H9 (cell line): ENCODE data around the gene PTER. TPM values are rescaled to one million over a fixed set of nuclear protein-coding genes. Genes with fewer than 3 reads are reported as not detected.

Experiments
- DNase-seq: peaks from one replicate; pipeline ENCODE4 v3.0.0-alpha.2; 2017
- H2AFZ ChIP-seq: one replicate; pipeline ENCODE4 v1.6.1; 2013; ENCODE audit warnings: mild to moderate bottlenecking, low read length, control low read depth, moderate library complexity
- H2AK5ac ChIP-seq: 2 replicates; pipeline ENCODE4 v1.6.1; 2013; ENCODE audit warnings: low read length, control low read depth, mixed read lengths; ENCODE audit not compliant: insufficient read length
- H2BK120ac ChIP-seq: one replicate; pipeline ENCODE4 v1.6.1; 2013; ENCODE audit warnings: low read depth, mild to moderate bottlenecking, low read length, control low read depth, inconsistent platforms; ENCODE audit not compliant: poor library complexity, severe bottlenecking
- H2BK12ac ChIP-seq: 2 replicates; pipeline ENCODE4 v1.6.1; 2013; ENCODE audit warnings: low read length, control low read depth, mixed read lengths, low read depth; ENCODE audit not compliant: insufficient read length
- H2BK15ac ChIP-seq: 2 replicates; pipeline ENCODE4 v1.6.1; 2013; ENCODE audit warnings: low read depth, low read length, control low read depth
- H2BK20ac ChIP-seq: one replicate; pipeline ENCODE4 v1.6.1; 2013; ENCODE audit warnings: low read depth, mild to moderate bottlenecking, low read length, control low read depth, inconsistent platforms; ENCODE audit not compliant: poor library complexity, severe bottlenecking
- H2BK5ac ChIP-seq: 2 replicates; pipeline ENCODE4 v1.6.1; 2013; ENCODE audit warnings: low read length, control low read depth, mixed read lengths; ENCODE audit not compliant: insufficient read length
- H3K14ac ChIP-seq: 2 replicates; pipeline ENCODE4 v1.6.1; 2013; ENCODE audit warnings: low read length, control low read depth; ENCODE audit not compliant: insufficient read depth
- H3K18ac ChIP-seq: 2 replicates; pipeline ENCODE4 v1.6.1; 2013; ENCODE audit warnings: low read depth, mild to moderate bottlenecking, mixed read lengths, low read length, control low read depth; ENCODE audit not compliant: insufficient read length
- H3K23ac ChIP-seq: 2 replicates; pipeline ENCODE4 v1.6.1; 2013; ENCODE audit warnings: low read length, control low read depth, mixed read lengths, low read depth; ENCODE audit not compliant: insufficient read length
- H3K23me2 ChIP-seq: 2 replicates; pipeline ENCODE4 v1.6.1; 2013; ENCODE audit warnings: low read depth, mild to moderate bottlenecking, mixed read lengths, low read length, control low read depth; ENCODE audit not compliant: insufficient read length, poor library complexity, severe bottlenecking
- H3K27ac ChIP-seq: 2 replicates; pipeline ENCODE4 v1.5.1; 2013; ENCODE audit warnings: low read length, control low read depth, mixed read lengths, low read depth; ENCODE audit not compliant: insufficient read length
- H3K27me3 ChIP-seq: 2 replicates; pipeline ENCODE4 v1.6.1; 2013; ENCODE audit warnings: low read length, control low read depth, inconsistent platforms; ENCODE audit not compliant: insufficient read depth
- H3K4ac ChIP-seq: 2 replicates; pipeline ENCODE4 v1.6.1; 2013; ENCODE audit warnings: low read depth, mild to moderate bottlenecking, control low read depth, inconsistent platforms, low read length, moderate library complexity
- H3K4me1 ChIP-seq: 2 replicates; pipeline ENCODE4 v1.6.1; 2013; ENCODE audit warnings: low read length, control low read depth, inconsistent platforms; ENCODE audit not compliant: insufficient read depth
- H3K4me2 ChIP-seq: 2 replicates; pipeline ENCODE4 v1.6.1; 2013; ENCODE audit warnings: low read length, control low read depth, mixed read lengths; ENCODE audit not compliant: insufficient read length, insufficient read depth
- H3K56ac ChIP-seq: 2 replicates; pipeline ENCODE4 v1.6.1; 2013; ENCODE audit warnings: low read depth, mild to moderate bottlenecking, mixed read lengths, low read length, control low read depth; ENCODE audit not compliant: insufficient read length
- H3K79me1 ChIP-seq: 2 replicates; pipeline ENCODE4 v1.6.1; 2013; ENCODE audit warnings: low read depth, mild to moderate bottlenecking, moderate library complexity, low read length, control low read depth, inconsistent platforms; ENCODE audit not compliant: insufficient read depth, poor library complexity, severe bottlenecking
- H3K79me2 ChIP-seq: 2 replicates; pipeline ENCODE4 v1.6.1; 2013; ENCODE audit warnings: low read length, control low read depth, inconsistent platforms; ENCODE audit not compliant: insufficient read depth
- H3K9ac ChIP-seq: 2 replicates; pipeline ENCODE4 v1.6.1; 2013; ENCODE audit warnings: low read length, control low read depth, mixed read lengths; ENCODE audit not compliant: insufficient read length; ENCODE audit errors: extremely low read depth
- H3K9me3 ChIP-seq: one replicate; pipeline ENCODE4 v1.6.1; 2013; ENCODE audit warnings: low read depth, low read length, inconsistent platforms; ENCODE audit not compliant: control insufficient read depth
- H3T11ph ChIP-seq: one replicate; pipeline ENCODE4 v1.6.1; 2013; ENCODE audit warnings: mild to moderate bottlenecking, low read length, control low read depth, inconsistent platforms
- H4K20me1 ChIP-seq: one replicate; pipeline ENCODE4 v1.6.1; 2013; ENCODE audit not compliant: control insufficient read depth, insufficient read length, insufficient read depth
- H4K5ac ChIP-seq: 2 replicates; pipeline ENCODE4 v1.6.1; 2013; ENCODE audit warnings: low read depth, mild to moderate bottlenecking, mixed read lengths, low read length, control low read depth; ENCODE audit not compliant: insufficient read length
- H4K8ac ChIP-seq: replicated peaks from 2 replicates; pipeline ENCODE4 v1.6.1; 2013; ENCODE audit warnings: low read length, control low read depth, mixed read lengths, low read depth; ENCODE audit not compliant: insufficient read length
- H4K91ac ChIP-seq: 2 replicates; pipeline ENCODE4 v1.6.1; 2013; ENCODE audit warnings: low read depth, mild to moderate bottlenecking, moderate library complexity, mixed read lengths, low read length, control low read depth; ENCODE audit not compliant: insufficient read length
- H3K27ac Mint-ChIP-seq, 3 experiments: 2 replicates in 2 of 3; 3 replicates in 1 of 3; pipeline ENCODE4 v1.8.0; 2020 to 2021; ENCODE audit warnings: mixed read lengths in 3 of 3, mild to moderate bottlenecking in 1 of 3, moderate library complexity in 1 of 3
- H3K27me3 Mint-ChIP-seq: 2 replicates; pipeline ENCODE4 v1.8.0; 2021; ENCODE audit warnings: low read depth, mild to moderate bottlenecking, moderate library complexity, mixed read lengths
- H3K36me3 Mint-ChIP-seq, 3 experiments: 2 replicates in 2 of 3; 3 replicates in 1 of 3; pipeline ENCODE4 v1.8.0; 2020 to 2021; ENCODE audit warnings: low read depth in 3 of 3, mixed read lengths in 3 of 3; ENCODE audit not compliant: insufficient read depth in 1 of 3
- H3K4me1 Mint-ChIP-seq, 2 experiments: 2 replicates each; pipeline ENCODE4 v1.8.0; 2020; ENCODE audit warnings: mixed read lengths in 2 of 2
- H3K4me3 Mint-ChIP-seq, 2 experiments: 2 replicates in 1 of 2; 3 replicates in 1 of 2; pipeline ENCODE4 v1.8.0; 2020 to 2021; ENCODE audit warnings: mild to moderate bottlenecking in 2 of 2, mixed read lengths in 2 of 2, moderate library complexity in 1 of 2
- H3K9me3 Mint-ChIP-seq, 2 experiments: 2 replicates in 1 of 2; 3 replicates in 1 of 2; pipeline ENCODE4 v1.8.0; 2020; ENCODE audit warnings: mild to moderate bottlenecking in 2 of 2, mixed read lengths in 2 of 2, moderate library complexity in 1 of 2
- CTCF ChIP-seq: fragments of 200-600 bp; sonication (generic); conservative IDR thresholded peaks from 3 replicates; pipeline ENCODE4 v1.8.0; 2021; ENCODE audit warnings: antibody characterized with exemption, mild to moderate bottlenecking
- WGBS: extraction: QIAGEN DNeasy Blood & Tissue Kit; methylation state at CpG from one replicate; pipeline ENCODE4 v1.1.7; 2013; ENCODE audit warnings: missing lambda C conversion rate, low lambda C conversion rate, mixed read lengths; ENCODE audit not compliant: insufficient read length; ENCODE audit errors: extremely low coverage; 5-methylcytosine and 5-hydroxymethylcytosine counted together
- total RNA-seq: library from RNA; stranded (reverse); gene quantifications from 2 replicates; pipeline ENCODE4 v1.2.1, GENCODE V29; 2021

The PTER gene
- total RNA-seq, 1 experiment from 2014 or later: 10.1 TPM

DNA sequence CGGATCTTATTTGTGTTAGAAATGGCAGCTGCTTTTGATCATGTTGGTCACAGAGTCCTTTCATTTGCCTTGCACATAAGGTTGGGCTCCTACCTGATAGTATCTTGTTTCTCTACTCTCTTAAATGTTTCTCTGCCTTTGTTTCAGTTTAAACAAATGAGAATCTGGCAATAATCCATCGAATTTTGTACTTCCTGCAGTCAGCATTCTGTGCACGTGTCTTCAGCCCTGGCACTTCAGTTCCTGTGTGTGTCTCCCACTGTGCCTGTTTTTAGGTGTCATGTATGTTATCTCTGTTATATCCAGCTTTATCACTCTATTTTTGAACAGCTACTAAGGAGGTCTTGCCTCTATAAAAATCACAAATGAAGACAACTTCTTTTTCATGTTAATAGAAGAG, 28.4 kb upstream of the PTER start:
- H3K36me3 Mint-ChIP-seq: no peaks in the 10 kb centered on the region
- no peak overlapping the region for H2AFZ ChIP-seq
- H3K4me1 Mint-ChIP-seq: peaks cover 21 to 23% of the 10 kb centered on the region in 2 experiments

More for the DNA sequence above, 28.4 kb upstream of the PTER start:
- Histone ChIP-seq H3K56ac (no peak overlapping the region), H3K9me3 (no peaks in the 10 kb centered on the region), H3K18ac (no peak overlapping the region), H4K8ac (no peak overlapping the region), H3K4ac (no peak overlapping the region), H3K23me2 (no peaks in the 10 kb centered on the region), H3K79me2 (no peaks in the 10 kb centered on the region), H3K9ac (no peak overlapping the region), H2BK120ac (no peak overlapping the region), H3K27me3 (no peaks in the 10 kb centered on the region), H2BK15ac (no peak overlapping the region), H2BK12ac (no peak overlapping the region), H4K5ac (no peak overlapping the region), H3K23ac (no peak overlapping the region), H2BK20ac (no peak overlapping the region), H3T11ph (no peak overlapping the region), H4K91ac (no peak overlapping the region), H2BK5ac (no peak overlapping the region), H3K4me2 (no peak overlapping the region), H4K20me1 (no peaks in the 10 kb centered on the region), H3K14ac (no peak overlapping the region), H3K4me1 (no peaks in the 10 kb centered on the region; the same call in 1 of the 2 replicates), H3K79me1 (no peaks in the 10 kb centered on the region), H2AK5ac (no peak overlapping the region), H3K27ac (no peak overlapping the region)
- WGBS: no CpG with 5 or more reads among the region's 3 CpGs
- H3K27ac Mint-ChIP-seq: no peak overlapping the region
- TF ChIP-seq CTCF: no peak
- DNase-seq: no peak
- no peaks in the 10 kb centered on the region for H3K27me3 Mint-ChIP-seq
- no peak overlapping the region for H3K4me3 Mint-ChIP-seq
- H3K9me3 Mint-ChIP-seq: no peaks in the 10 kb centered on the region; a peak in 1 of 5 replicates
